SIG-M5 treated with dmso at 0.1 percent for 504 hours (cell line): ENCODE data around the gene SKIC8.

Source experiments
- DNase-seq: peaks from one replicate; lab custom pipeline; 2025; ENCODE audit not compliant: unreplicated experiment; lab: John Stamatoyannopoulos, UW

SKIC8 gene

GRCh38 chr15:78301326-78301725 lies 1.9 kb upstream of the SKIC8 start:
- DNase-seq = no peak

- no peak for DNase-seq
Observed at GRCh38 chr15:78292219-78292618, 7.2 kb downstream of the SKIC8 start.

- peak; percentile 74 for DNase-seq
Observed at GRCh38 chr15:78291698-78292097, 7.7 kb downstream of the SKIC8 start.

GRCh38 chr15:78291052-78291451 lies 8.4 kb downstream of the SKIC8 start:
- DNase-seq = no peak

- DNase-seq = peak; percentile 45
Observed at GRCh38 chr15:78290222-78290621, 9.2 kb downstream of the SKIC8 start.

GRCh38 chr15:78284758-78285157 lies 14.7 kb downstream of the SKIC8 start:
- no peak for DNase-seq

- DNase-seq = no peak
Observed at GRCh38 chr15:78282324-78282723, 17.1 kb downstream of the SKIC8 start.

GRCh38 chr15:78280319-78281072 lies 18.9 kb downstream of the SKIC8 start:
- DNase-seq = no peak

- no peak for DNase-seq
Observed at GRCh38 chr15:78276064-78276943, 23.1 kb downstream of the SKIC8 start.

- DNase-seq = no peak
Observed at GRCh38 chr15:78274994-78275393, 24.4 kb downstream of the SKIC8 start.

- no peak for DNase-seq
Observed at GRCh38 chr15:78272776-78273175, 26.6 kb downstream of the SKIC8 start.

- no peak for DNase-seq
Observed at GRCh38 chr15:78272316-78272715, 27.1 kb downstream of the SKIC8 start.

GRCh38 chr15:78266806-78267205 lies 32.6 kb downstream of the SKIC8 start:
- no peak for DNase-seq

- peak; percentile 30 for DNase-seq
Observed at GRCh38 chr15:78266229-78266628, 33.2 kb downstream of the SKIC8 start.

- peak; percentile 30 for DNase-seq
Observed at GRCh38 chr15:78265752-78266224, 33.6 kb downstream of the SKIC8 start.

- DNase-seq = no peak
Observed at GRCh38 chr15:78265137-78265460, 34.3 kb downstream of the SKIC8 start.

- no peak for DNase-seq
Observed at GRCh38 chr15:78264304-78265136, 34.9 kb downstream of the SKIC8 start, which contains the start of gene DNAJA4. Gene DNAJA4 (plus strand): TSS chr15:78264562. CDS start chr15:78264764, 202 bp downstream.

GRCh38 chr15:78263907-78264303 lies 35.5 kb downstream of the SKIC8 start:
- no peak for DNase-seq

GRCh38 chr15:78263351-78263781 lies 36.0 kb downstream of the SKIC8 start:
- no peak for DNase-seq

GRCh38 chr15:78261062-78261461 lies 38.3 kb downstream of the SKIC8 start:
- DNase-seq = no peak

GRCh38 chr15:78260489-78260888 lies 38.9 kb downstream of the SKIC8 start:
- no peak for DNase-seq
